ENCODE measurements around the gene MBTD1.
"Not testable (repeated sequence)": the region's sequence is repeated elsewhere in the genome, so short reads cannot be mapped to it uniquely, and the experiment has no call there.

MBTD1 gene

GRCh38 chr17:51259564-51260236 lies at the start of gene MBTD1:
Gene MBTD1 (minus strand): TSS chr17:51260049. CDS start chr17:51225161, 34,888 bp downstream.
- DNase-seq (ENCODE audit: low read depth in 1 of 2, low spot score in 1 of 2) = peak; percentile 88 to 90

- no peak for DNase-seq (ENCODE audit: low read depth in 1 of 2, low spot score in 1 of 2)
Observed at GRCh38 chr17:51305182-51305581, 45.3 kb upstream of the MBTD1 start.

- no peak for DNase-seq (ENCODE audit: low read depth in 1 of 2, low spot score in 1 of 2)
Observed at GRCh38 chr17:51299859-51300258, 40.0 kb upstream of the MBTD1 start.

- no peak for DNase-seq (ENCODE audit: low read depth in 1 of 2, low spot score in 1 of 2)
Observed at GRCh38 chr17:51298508-51299371, 38.9 kb upstream of the MBTD1 start.

- DNase-seq (ENCODE audit: low read depth in 1 of 2, low spot score in 1 of 2) = not testable (repeated sequence)
Observed at GRCh38 chr17:51294338-51294737, 34.5 kb upstream of the MBTD1 start.

GRCh38 chr17:51289696-51290111 lies 29.9 kb upstream of the MBTD1 start:
- DNase-seq (ENCODE audit: low read depth in 1 of 2, low spot score in 1 of 2) = no peak

- no peak for DNase-seq (ENCODE audit: low read depth in 1 of 2, low spot score in 1 of 2)
Observed at GRCh38 chr17:51287412-51287811, 27.6 kb upstream of the MBTD1 start.

- no peak for DNase-seq (ENCODE audit: low read depth in 1 of 2, low spot score in 1 of 2)
Observed at GRCh38 chr17:51279183-51279582, 19.3 kb upstream of the MBTD1 start.

GRCh38 chr17:51275381-51275780 lies 15.5 kb upstream of the MBTD1 start:
- DNase-seq (ENCODE audit: low read depth in 1 of 2, low spot score in 1 of 2) = no peak

GRCh38 chr17:51272812-51273211 lies 13.0 kb upstream of the MBTD1 start:
- DNase-seq (ENCODE audit: low read depth in 1 of 2, low spot score in 1 of 2) = no peak

GRCh38 chr17:51270636-51271035 lies 10.8 kb upstream of the MBTD1 start:
- DNase-seq (ENCODE audit: low read depth in 1 of 2, low spot score in 1 of 2) = no peak

- DNase-seq (ENCODE audit: low read depth in 1 of 2, low spot score in 1 of 2) = no peak
Observed at GRCh38 chr17:51269991-51270390, 10.1 kb upstream of the MBTD1 start.

GRCh38 chr17:51264466-51264865 lies 4.6 kb upstream of the MBTD1 start:
- not testable (repeated sequence) for DNase-seq (ENCODE audit: low read depth in 1 of 2, low spot score in 1 of 2)

GRCh38 chr17:51263006-51263405 lies 3.2 kb upstream of the MBTD1 start:
- no peak for DNase-seq (ENCODE audit: low read depth in 1 of 2, low spot score in 1 of 2)

GRCh38 chr17:51261024-51261963 lies 1.4 kb upstream of the MBTD1 start:
- no peak for DNase-seq (ENCODE audit: low read depth in 1 of 2, low spot score in 1 of 2)

GRCh38 chr17:51260237-51261023 lies 581 bp upstream of the MBTD1 start, which contains the start of gene UTP18:
Gene UTP18 (plus strand): TSS chr17:51260546. CDS start chr17:51260585, 39 bp downstream.
- DNase-seq (ENCODE audit: low read depth in 1 of 2, low spot score in 1 of 2) = peak; percentile 92 to 96

- DNase-seq (ENCODE audit: low read depth in 1 of 2, low spot score in 1 of 2) = no peak
Observed at GRCh38 chr17:51258756-51259563, 889 bp downstream of the MBTD1 start.

- no peak for DNase-seq (ENCODE audit: low read depth in 1 of 2, low spot score in 1 of 2)
Observed at GRCh38 chr17:51257150-51258081, 2.4 kb downstream of the MBTD1 start.

All from activated T-helper 1 cell treated with anti-CD3 and anti-CD28 coated beads, Interleukin-2, amount 50 U/mL, for 16 hours (primary cell).